GM19025 (cell line): ENCODE results near the gene MFSD8.
"Not testable (repeated sequence)": the region's sequence is repeated elsewhere in the genome, so short reads cannot be mapped to it uniquely, and the experiment has no call there.

Experiments used
- ATAC-seq: cut with Tn5 transposase; IDR thresholded peaks from one replicate; pipeline ENCODE4 v1.9.1; 2021; ENCODE audit warnings: mild to moderate bottlenecking, low read depth, moderate library complexity; ENCODE audit not compliant: unreplicated experiment

MFSD8 gene, protein sequence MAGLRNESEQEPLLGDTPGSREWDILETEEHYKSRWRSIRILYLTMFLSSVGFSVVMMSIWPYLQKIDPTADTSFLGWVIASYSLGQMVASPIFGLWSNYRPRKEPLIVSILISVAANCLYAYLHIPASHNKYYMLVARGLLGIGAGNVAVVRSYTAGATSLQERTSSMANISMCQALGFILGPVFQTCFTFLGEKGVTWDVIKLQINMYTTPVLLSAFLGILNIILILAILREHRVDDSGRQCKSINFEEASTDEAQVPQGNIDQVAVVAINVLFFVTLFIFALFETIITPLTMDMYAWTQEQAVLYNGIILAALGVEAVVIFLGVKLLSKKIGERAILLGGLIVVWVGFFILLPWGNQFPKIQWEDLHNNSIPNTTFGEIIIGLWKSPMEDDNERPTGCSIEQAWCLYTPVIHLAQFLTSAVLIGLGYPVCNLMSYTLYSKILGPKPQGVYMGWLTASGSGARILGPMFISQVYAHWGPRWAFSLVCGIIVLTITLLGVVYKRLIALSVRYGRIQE

DNA sequence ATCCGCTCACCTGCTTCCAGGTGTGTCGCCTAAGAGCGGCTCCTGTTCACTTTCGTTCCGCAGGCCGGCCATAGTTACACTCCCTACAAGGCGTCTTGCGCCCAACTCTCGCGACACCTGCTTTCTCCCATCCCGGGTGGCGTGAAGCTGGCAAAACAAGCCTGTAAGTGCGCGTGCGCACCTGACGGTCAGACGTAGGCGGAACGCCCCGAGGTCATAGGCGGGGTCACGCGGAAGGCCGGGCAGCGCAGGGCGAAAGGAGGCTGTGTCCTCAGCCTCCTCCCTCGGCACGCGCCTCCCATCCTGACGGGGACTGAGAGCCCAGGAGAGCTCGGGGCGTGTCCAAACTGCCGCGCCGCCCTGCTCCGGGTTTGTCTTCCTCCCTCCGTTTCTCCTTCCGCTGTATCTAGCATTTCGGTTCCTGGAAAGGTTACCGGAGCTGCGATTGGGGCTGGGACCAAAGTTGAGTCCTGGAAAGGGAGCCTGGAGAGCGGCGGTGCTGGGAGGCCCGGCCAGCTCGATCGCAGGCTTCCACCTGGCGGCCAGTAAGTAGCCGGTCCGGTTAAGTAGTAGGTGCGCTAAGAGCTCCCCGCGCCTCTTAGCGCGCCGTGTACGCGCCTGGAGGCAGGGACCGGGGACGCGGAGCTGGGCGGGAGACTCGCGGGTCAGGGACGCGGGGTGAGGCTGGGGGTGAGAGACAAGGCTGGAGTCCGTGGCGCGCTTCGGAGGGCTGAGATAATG, at the start of gene MFSD8, which contains the start of gene ABHD18:
Gene MFSD8 (minus strand): TSS at position 112 of the 741 bp plus-strand sequence. CDS start 40 bp downstream, at position 72.
Gene ABHD18 (plus strand): TSS at position 345 of the 741 bp plus-strand sequence. CDS start 17,550 bp downstream, outside the sequence.
- ATAC-seq = peak; percentile 96

DNA sequence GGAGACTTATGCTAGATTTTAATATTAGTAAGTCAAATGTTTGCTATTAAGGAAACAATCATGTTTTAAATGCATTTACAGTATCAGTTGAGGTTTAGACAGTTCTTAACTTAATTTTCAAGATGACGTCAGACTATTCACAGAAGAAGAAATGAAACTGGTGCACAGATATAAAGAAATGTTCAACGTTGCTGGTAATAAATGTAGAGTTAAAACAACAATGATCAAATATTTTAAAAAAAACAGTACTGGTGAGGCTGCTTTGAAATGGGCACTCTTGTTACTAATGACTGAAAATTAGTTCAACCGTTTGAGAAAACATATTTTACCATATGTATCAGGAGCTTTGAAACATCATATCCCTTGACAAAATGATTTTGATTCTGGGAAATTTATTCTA, 44.5 kb upstream of the MFSD8 start:
- no peak for ATAC-seq

DNA sequence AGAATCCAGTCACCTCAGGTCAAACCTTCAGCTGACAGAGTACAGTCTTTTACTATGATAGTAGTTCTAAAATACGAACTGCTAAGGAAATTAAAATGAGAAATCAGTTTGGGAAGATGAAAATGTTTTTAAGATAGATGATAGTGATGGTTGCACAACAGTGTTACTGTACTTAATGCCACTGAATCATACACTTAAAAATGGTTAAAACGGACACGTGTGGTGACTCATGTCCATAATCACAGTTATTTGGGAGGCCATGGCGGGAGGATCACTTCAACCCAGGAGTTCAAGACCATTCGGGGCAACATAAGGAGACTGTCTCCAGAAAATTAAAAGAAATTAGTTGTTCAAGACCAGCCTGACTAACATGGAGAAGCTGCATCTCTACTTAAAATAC, 41.6 kb upstream of the MFSD8 start:
- ATAC-seq = no peak

DNA sequence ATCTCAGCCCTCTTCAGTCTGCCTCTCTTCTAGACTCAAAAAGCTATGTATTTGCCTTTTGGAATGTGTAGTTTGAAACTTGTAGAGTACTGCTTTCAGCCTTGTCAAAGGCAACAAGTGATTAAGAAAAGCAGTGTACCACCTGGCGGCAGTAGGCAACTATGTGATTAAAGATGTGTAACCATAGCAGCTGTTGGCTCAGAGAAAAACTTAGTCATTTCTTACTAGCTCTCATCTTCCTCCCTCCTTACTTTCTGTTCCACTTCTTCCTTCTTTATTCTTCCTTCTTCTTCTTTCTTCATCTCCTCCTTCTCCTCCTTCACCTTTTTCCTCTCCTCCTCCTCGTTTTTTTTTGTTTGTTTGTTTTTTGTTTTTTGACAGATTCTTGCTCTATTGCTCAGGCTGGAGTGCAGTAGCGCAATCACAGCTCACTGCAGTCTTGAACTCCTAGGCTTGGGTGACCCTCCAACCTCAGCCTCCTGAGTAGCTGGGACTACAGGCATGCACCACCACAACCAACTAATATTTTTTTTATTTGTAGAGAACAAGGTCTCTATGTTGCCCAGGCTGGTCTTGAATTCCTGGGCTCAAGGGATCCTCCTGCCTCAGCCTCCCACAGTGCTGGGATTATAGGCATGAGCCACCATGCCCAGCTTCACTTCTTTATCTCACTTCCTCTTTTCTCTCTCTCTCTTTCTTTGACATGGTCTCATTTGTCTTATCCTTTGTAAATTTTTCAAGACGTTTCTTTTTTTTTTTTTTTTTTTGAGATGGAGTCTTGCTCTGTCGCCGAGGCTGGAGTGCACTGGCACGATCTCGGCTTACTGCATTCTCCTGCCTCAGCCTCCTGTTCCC, 32.8 kb upstream of the MFSD8 start:
- peak; percentile 96 for ATAC-seq

DNA sequence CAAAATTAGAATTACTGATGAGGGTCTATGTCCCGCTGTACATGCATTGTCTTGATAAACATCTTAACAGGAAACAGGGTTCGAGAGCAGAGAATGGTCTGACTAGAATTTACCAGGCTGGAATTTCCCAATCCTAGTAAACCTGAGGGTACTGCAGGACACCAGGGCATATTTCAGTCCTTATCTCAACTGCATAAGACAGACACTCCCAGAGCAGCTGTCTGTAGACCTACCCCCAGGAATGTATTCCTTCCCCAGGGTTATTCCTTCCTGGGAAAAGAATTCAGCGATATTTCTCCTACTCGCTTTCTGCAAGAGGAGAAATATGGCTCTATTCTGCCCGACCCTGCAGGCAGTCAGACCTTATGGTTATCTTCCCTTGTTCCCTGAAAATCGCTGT, 31.5 kb upstream of the MFSD8 start:
- not testable (repeated sequence) for ATAC-seq

DNA sequence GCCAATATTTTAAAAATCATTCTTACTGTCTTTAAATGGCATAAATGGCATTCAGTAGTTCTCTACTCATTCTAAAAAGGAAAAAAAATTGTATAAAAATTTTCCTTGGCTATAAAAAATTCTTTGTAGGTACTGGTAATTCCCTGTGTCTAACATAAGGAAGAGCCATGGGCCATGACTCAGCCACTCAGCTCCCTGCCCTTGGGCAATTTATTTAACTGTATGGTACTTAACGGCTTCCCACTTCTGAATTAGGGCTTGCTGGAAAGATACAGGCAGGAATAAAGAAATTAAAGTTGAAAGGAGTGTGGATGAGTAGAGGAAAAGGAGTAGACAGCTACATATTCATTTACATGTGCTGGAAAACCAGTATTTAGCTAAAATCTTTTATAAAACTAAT, 30.8 kb upstream of the MFSD8 start:
- ATAC-seq = no peak

DNA sequence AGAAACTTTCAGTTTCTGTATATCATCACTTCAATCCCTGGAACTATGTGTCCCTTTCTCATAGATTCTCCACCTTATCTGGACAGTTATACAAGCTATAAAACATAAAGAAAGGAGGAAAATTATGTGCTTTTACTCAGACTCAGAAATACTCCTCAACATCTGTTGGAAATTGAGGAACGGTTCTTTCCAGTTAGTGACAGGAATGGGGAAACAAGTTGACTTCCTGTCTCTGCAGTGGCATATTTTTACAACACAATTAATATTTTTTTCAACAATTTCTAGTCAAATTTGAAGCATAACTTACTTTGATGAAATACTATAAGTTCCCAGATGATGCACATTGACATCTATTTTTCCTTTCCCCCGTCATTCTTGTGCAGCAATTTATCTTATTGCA, 28.2 kb upstream of the MFSD8 start:
- ATAC-seq = no peak

DNA sequence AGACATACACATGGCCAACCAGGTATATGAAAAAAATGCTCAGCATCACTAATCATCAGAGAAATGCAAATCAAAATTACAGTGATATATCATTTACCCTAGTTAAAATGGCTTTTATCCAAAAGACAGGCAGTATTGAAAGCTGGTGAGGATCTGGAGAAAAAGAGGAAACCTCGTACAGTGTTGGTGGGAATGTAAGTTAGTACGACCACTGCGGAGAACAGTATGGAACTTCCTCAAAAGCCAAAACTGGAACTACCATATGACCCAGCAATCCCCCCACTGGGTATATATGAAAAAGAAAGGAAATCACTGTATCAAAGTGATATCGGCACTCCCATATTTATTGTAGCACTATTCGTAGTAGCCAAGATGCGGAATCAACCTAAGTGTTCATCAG, 23.7 kb upstream of the MFSD8 start:
- ATAC-seq = no peak

DNA sequence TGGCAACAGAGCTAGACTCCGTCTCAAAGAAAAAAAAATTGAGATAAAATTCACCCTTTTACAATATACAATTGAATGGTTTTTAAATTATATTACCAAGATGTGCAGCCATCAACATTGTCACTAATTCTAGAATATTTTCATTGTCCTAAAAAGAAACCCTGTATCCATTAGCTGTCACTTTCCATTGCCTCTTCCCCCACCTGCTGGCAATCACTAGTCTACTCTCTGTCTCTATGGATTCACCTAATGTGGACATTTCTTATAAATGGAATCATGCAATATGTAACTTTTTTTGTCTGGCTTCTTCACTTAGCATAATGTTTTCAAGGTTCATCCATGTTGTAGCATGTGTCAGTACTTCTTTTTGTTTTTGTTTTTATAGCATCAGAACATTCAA, 21.0 kb upstream of the MFSD8 start:
- ATAC-seq = no peak

DNA sequence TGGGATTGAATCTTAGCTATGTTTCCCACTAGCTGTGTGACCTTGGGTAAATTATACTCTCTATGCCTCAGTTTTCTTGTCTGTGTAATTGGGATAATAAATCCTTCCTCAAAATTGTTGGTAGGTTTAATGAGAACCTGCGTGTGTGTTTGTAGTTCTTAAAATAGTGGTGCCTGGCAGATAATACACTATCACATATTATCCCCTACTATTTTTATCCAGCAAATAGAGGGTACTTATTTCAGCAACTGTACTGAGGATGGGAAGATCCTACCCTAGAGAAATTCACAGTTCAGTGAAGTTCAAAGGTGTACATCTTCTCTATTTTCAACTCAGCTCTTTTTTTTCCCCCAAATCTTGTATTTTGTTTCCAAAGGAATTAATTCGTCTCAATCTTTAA, 17.5 kb upstream of the MFSD8 start:
- ATAC-seq = no peak

DNA sequence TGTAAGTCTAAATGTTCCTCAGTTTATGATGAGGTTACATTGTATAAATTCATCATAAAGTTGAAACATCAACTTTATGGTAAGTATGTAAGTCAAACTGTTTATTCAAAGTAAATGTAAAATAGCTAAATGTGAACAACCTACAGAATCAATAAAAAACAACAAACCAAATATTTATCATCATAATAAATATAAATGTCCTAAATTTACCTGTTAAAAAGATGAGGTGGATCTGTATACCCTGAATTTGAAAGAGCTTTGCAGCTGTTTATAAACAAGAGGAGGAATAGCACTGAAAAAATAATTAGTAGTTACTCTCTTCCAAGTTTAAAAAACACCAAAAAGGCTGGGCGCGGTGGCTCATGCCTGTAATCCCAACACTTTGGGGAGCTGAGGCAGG, 14.0 kb upstream of the MFSD8 start:
- ATAC-seq = no peak

DNA sequence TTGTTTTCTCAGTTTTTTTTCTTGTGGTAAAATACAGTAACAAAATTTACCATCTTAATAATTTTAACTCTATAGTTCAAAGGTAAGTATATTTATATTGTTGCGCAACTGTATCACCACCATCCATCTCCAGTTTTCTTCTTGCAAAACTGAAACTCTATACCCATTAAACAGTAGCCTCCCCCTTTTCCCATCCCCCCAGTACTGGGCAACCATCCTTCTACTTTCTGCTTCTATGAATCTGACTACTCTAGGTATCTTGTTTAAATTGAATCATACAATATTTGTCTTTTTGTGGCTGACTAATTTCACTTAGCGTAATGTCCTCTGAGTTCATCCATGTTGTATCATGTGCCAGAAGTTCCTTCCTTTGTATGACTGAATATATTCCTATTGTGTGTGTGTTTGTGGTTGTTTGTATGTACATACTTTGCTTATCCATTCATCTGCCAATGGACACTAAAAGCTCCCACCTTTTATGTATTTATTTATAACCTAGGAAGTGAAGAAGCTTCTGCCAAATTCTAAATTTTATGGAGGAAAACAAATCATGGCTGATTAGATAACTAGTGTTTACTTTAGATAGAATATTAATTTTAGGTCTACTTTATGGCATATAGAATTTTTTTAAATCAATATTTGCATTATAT, 10.3 kb upstream of the MFSD8 start:
- no peak for ATAC-seq

DNA sequence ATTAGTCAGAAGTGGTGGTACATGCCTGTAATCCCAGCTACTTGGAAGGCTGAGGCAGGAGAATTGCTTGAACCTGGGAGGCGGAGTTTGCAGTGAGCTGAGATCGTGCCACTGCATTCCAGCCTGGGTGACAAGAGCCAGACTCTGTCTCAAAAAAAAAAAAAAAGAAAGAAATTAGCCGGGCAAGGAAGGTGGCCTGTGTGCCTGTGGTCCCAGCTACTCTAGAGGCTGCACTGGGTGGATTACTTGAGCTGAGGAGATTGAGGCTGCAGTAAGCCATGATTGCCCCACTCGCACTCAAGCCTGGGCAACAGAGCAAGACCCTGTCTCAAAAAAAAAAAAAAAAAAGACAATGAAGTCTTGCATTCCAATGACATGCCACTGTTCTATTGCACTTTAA, 6.0 kb upstream of the MFSD8 start:
- ATAC-seq = not testable (repeated sequence)

DNA sequence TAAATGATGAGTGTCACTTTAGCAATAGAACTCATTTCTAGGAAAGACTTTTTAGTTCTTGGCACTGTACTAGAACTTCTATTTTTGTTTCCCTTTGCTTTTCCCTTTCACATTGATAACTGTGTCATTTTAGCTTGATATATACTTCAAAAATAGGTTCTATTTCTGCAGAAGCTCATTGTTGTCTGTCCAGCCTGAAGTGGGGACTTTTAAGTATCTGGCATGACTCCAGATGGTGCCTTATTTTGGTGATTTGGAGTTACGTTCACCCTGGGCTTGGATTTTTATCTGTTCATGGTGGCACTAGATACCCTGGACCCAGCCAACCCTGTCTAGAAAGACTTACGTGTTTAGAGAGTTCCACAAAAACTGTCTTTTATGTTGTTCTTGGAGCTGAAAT, 3.6 kb upstream of the MFSD8 start:
- ATAC-seq = no peak

DNA sequence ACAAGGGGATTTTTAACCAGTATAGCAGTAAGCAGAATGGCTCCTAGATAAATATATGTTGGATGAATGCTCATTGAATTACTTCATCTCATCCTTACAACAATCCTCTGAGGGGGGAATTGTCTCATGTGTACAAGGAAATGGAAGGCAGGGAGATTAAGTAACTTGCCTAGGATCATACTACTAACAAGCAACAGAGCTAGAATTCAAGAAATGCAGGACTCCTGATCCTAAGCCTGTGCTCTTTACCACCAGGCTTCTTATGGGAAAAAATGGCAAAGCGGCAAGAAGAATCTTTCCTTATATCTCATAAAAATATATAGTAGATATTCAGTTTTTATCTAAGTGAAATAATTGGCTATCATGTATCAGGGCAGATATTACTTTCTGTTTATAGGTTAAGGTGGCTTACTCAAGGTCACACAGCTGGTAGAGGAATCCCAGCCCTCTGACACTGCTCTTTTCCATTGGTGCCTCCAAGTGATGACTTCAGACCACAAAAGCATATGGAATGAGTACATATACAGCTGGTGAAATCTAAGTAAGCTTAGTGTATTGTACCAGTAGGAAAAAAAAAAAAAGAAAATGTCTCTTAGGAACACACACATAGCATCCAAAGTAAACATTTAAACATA, 2.3 kb upstream of the MFSD8 start:
- ATAC-seq = no peak

DNA sequence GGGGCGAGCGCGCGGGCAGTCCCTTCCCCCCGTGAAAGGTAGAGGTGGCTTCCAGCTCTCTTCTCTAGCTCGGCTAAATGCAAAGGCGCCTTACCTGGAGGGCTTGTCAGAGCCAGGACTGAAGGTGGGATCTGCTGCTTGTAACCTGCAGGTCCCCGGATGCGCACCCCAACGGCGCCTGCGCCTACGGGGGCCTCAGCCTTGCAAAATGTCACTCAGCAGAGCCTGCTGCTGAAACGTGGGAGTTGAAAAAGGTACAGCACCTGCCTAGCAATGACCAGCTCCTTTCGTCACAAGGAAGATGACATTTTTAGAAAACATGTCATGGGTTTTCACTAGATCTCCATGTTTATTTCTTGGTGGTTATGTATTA, 816 bp upstream of the MFSD8 start:
- peak; percentile 4 for ATAC-seq

DNA sequence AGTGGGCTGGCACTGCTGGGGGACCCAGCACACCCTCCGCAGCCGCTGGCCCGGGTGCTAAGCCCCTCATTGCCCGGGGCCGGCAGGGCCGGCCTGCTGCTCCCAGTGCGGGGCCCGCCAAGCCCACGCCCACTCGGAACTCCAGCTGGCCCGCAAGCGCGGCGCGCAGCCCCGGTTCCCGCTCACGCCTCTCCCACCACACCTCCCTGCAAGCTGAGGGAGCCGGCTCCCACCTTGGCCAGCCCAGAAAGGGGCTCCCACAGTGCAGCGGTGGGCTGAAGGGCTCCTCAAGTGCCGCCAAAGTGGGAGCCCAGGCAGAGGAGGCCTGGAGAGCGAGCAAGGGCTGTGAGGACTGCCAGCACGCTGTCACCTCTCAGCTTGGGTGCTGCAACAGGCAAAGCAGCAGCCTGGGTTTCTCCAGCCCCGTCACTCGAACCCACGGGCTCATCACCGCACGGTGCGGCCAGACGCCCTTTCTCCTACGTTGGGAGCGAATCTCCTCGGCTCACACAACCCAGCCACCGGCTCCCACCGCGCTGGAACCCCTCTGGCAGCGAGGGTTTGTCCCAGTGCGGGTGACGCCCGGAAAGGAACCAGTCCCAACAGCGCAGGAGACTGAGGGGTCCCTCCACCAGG, 429 bp downstream of the MFSD8 start:
- peak; percentile 15 for ATAC-seq

DNA sequence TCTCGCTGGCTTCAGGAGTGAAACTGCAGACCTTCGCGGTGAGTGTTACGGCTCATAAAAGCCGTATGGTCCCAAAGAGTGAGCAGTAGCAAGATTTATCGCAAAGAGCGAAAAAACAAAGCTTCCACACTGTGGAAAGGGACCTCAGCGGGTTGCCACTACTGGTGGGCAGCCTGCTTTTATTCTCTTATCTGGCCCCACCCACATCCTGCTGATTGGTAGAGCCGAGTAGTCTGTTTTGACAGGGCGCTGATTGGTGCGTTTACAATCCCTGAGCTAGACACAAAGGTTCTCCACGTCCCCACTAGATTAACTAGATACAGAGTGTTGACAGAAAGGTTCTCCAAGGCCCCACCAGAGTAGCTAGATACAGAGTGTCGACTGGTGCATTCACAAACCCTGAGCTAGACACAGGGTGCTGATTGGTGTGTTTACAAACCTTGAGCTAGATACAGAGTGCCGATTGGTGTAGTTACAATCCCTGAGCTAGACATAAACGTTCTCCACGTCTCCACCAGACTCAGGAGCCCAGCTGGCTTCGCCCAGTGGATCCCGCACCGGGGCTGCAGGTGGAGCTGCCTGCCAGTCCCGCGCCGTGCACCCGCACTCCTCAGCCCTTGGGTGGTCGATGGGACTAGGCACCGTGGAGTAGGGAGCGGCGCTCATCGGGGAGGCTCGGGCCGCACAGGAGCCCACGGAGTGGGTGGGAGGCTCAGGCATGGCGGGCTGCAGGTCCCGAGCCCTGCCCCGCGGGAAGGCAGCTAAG, 1.2 kb downstream of the MFSD8 start:
- not testable (repeated sequence) for ATAC-seq
